T47D (cell line): ENCODE measurements around the gene HIGD1C.
"Not testable (repeated sequence)": the region's sequence is repeated elsewhere in the genome, so short reads cannot be mapped to it uniquely, and the experiment has no call there.

Experiments used
- DNase-seq, 2 experiments: peaks; one replicate each; pipeline versions ENCODE4 v3.0.0 to v3.0.0-alpha.2; 2011 to 2012; ENCODE audit warnings: low read depth in 1 of 2, low spot score in 1 of 2
- JUND ChIP-seq: IDR thresholded peaks from 2 replicates; pipeline ENCODE4 v1.6.1; 2012; ENCODE audit warnings: low read depth
- in situ Hi-C: cut with HindIII; loops from 2 replicates; pipeline ENCODE4 v1.10.0; 2016; ENCODE audit warnings: low sequenced_read_pairs, low pct_unique_long_range_greater_than_20kb

The HIGD1C gene

DNA sequence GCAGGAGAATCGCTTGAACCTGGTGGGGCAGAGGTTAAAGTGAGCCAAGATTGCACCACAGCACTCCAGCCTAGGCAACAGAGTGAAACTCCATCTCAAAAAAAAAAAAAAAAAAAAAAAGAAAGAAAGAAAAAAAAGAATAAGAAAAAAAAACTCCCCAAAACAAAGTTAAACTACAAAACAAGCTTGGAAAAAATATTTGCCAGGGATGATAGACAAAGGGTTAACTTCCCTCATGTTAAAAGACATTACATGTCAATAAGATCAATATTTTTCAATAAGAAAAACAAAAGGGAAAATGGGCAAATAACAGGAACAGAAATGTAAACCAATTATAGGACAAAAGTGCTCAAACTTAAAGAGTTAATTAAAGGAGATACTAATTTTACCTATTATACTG, 26.4 kb upstream of the HIGD1C start:
- in situ Hi-C loops, result no loop called here
- no peak for DNase-seq
- TF ChIP-seq JUND, result no peak

GRCh38 chr12:50926415-50926814, 25.9 kb upstream of the HIGD1C start:
- no peak for DNase-seq
- in situ Hi-C loops, result no loop called here
- no peak for TF ChIP-seq JUND

- DNase-seq, in situ Hi-C loops: not testable (repeated sequence)
Observed at GRCh38 chr12:50926932-50927331, 25.4 kb upstream of the HIGD1C start.

GRCh38 chr12:50927356-50927755, 25.0 kb upstream of the HIGD1C start:
- no peak for TF ChIP-seq JUND
- DNase-seq, result no peak
- in situ Hi-C loops, result no loop called here

DNA sequence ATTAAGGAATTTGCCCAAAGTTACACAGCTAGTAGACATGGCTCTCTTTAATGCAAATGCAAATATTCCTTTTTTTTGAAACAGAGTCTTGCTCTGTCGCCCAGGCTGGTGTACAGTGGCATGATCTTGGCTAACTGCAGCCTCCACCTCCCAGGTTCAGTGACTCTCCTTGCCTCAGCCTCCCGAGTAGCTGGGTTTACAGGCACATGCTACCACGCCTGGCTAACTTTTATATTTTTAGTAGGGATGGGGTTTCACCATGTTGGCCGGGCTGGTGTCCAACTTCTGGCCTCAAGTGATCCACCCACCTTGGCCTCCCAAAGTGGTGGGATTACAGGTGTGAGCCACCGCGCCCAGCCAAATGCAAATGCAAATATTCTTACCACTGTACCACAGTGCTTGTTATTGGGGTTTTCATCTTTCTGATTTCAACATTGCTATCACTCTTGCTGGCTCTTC, 24.5 kb upstream of the HIGD1C start:
- in situ Hi-C loops, result no loop called here
- TF ChIP-seq JUND, result no peak
- DNase-seq, result no peak

GRCh38 chr12:50928392-50928791, 24.0 kb upstream of the HIGD1C start:
- in situ Hi-C loops, result no loop called here
- no peak for TF ChIP-seq JUND
- no peak for DNase-seq

GRCh38 chr12:50929831-50930230, 22.5 kb upstream of the HIGD1C start:
- TF ChIP-seq JUND, result no peak
- DNase-seq, result no peak
- in situ Hi-C loops, result no loop called here

GRCh38 chr12:50930477-50930876, 21.9 kb upstream of the HIGD1C start:
- DNase-seq, in situ Hi-C loops: not testable (repeated sequence)

DNA sequence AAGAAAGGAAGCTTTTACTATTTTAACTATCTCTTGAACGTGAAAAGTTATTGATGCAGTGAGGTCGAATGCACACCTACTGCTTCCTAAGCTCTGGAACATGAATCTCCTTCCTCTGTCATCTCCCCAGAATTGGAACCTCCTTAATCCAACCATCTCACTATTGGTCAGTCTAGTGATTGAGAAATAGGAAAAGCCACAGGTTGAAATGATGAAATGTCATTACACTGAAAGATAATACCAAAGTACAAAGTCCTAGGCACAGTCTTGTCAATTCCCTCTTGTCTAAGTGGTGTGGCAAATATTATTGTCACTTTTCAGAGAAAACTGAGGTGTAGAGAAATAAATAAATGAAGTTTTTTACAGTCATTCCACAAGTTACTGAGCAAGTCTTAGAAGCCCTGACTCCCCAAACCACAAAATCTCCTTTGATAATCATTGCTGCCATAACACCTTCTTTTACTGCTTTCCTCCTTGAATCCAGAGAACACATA, 19.5 kb upstream of the HIGD1C start:
- in situ Hi-C loops, result no loop called here
- no peak for DNase-seq
- TF ChIP-seq JUND, result no peak

GRCh38 chr12:50933459-50934124, 18.8 kb upstream of the HIGD1C start:
- in situ Hi-C loops, result no loop called here
- TF ChIP-seq JUND, result no peak
- DNase-seq, result no peak

DNA sequence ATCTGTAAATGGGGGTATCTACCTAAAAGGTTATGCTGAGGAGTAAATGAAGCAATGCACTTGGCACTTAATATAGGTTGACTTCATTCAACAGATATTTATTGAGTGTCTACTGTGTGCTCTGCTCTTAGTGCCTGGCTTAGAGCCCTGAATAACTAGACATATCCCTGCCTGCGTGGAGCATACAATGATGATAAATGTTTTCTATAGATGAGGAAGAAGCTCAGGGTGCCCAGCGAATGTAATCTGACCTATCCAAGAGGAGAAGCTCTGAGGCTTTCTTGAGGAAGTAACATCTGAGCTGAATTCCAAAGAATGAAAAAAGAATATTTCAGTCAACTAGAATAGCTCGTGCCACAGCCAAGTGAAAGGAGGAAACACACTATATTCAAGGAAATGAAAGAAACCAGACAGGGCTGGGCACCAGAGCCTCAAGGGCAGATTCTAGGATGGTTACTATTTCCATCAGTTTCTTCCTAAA, 17.9 kb upstream of the HIGD1C start:
- no peak for TF ChIP-seq JUND
- DNase-seq, result no peak
- in situ Hi-C loops, result no loop called here

DNA sequence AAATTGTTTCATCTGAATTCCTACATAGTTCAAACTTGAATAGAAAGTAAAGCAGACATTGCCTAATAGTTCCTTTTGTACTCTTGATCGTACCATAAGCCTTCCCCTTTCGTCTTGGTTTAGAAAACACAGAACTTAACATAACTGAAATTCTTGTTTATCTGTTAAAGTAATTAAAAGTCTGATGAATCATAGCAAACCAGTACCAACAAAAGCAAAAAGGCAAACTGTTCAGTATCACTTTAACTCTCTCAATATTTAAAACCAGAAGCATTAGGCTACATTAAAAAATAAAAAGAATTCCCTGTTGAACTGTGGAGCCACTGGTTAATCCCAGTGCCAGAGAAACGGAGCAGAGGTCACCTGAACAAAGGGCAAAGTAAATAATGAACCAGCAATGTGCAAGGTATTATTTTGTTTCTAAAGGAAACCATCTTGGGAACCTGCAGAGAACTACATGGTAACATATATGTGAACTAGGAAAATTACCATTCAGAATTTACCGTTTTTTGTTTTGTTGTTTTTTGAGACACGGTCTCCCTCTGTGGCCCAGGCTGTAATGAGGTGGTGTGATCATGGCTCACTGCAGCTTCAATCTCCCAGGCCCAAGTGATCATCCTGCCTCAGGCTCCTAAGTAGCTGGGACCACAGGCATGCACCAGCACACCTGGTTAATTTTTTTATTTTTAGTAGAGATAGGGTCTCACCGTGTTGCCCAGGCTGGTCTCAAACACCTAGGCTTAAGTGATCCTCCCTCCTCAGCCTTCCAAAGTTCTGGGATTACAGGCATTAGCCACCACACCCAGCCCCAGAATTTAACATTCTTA, 17.1 kb upstream of the HIGD1C start:
- no peak for TF ChIP-seq JUND
- DNase-seq, result no peak
- in situ Hi-C loops, result no loop called here

DNA sequence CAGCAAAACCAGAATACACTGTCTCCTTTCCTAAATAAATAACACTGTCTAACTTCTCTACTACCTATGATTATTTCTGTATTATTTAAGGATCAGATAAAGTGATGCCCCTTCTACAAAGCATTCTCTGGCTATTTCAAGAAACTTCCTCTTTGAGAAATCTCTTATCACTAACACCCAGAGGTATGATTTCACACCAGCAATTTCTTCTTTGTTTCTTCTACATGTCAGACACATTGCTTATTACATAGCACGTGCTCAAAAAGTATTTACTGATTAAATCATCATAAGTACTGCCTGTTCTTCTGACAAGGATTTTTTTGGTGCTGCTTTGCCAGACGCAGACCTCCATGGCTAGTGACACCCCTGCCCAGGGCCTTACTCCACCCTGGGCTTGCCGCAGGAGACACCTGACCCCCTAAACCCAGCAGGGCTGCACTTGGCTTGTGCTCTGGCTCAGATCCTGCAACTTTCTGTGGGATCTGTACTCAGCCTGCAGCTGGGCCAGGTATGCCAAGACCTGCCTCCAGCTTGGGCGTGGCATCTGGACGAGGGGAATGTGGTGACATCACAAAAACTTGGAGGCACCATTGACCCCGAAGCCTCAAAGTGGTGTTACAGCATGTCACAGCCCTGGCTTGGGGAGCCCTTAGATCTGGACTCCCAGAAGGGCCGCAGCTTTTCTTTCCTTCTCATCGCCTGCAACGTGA, 15.4 kb upstream of the HIGD1C start:
- in situ Hi-C loops, result no loop called here
- no peak for DNase-seq
- no peak for TF ChIP-seq JUND
